A673 (cell line): ENCODE data around the gene DUSP14. TPM values are rescaled to one million over a fixed set of nuclear protein-coding genes. Genes with fewer than 3 reads are reported as not detected.

Experiments
- BruUV-seq: library from RNA; stranded (reverse); fragments of 400-500 nt; replicated peaks from 2 replicates; lab custom pipeline; 2021; lab: Mats Ljungman, UMichigan
- CTCF ChIA-PET: fragments of 300-600 bp; sonication (Branson Sonifier 250); formaldehyde crosslinking; loops from one replicate; lab custom pipeline; 2022; ENCODE audit warnings: antibody characterized with exemption; lab: Charles Lee
- POLR2A ChIA-PET: fragments of 300-600 bp; sonication (Branson Sonifier 250); formaldehyde crosslinking; loops from one replicate; lab custom pipeline; 2022; ENCODE audit warnings: antibody characterized with exemption; ENCODE audit not compliant: low non-redundant PET; lab: Charles Lee
- DNase-seq: peaks from one replicate; pipeline ENCODE4 v3.0.0-alpha.2; 2015; ENCODE audit warnings: low spot score
- H3K27ac ChIP-seq: fragments of 200-600 bp; sonication (generic); 2 replicates; pipeline ENCODE4 v1.5.1; 2016; ENCODE audit warnings: mixed run types, low read depth, mild to moderate bottlenecking, mixed read lengths, antibody characterized with exemption, low read length; ENCODE audit not compliant: poor library complexity, severe bottlenecking
- H3K27me3 ChIP-seq: fragments of 200-600 bp; sonication (generic); replicated peaks from 2 replicates; pipeline ENCODE4 v1.6.1; 2017; ENCODE audit warnings: mixed run types, low read depth, mild to moderate bottlenecking, mixed read lengths, antibody characterized with exemption, low read length; ENCODE audit not compliant: insufficient read depth, poor library complexity
- H3K36me3 ChIP-seq: fragments of 200-600 bp; sonication (generic); 2 replicates; pipeline ENCODE4 v1.6.1; 2016; ENCODE audit warnings: mixed run types, mild to moderate bottlenecking, mixed read lengths, antibody characterized with exemption, low read length; ENCODE audit not compliant: insufficient read depth, poor library complexity, severe bottlenecking
- H3K4me1 ChIP-seq: fragments of 200-600 bp; sonication (generic); 2 replicates; pipeline ENCODE4 v1.6.1; 2017; ENCODE audit warnings: mixed run types, mild to moderate bottlenecking, mixed read lengths, antibody characterized with exemption, low read length; ENCODE audit not compliant: insufficient read depth, poor library complexity, severe bottlenecking
- H3K4me3 ChIP-seq: fragments of 200-600 bp; sonication (generic); 2 replicates; pipeline ENCODE4 v1.5.1; 2016; ENCODE audit warnings: low read depth, mixed run types, mild to moderate bottlenecking, mixed read lengths, low read length; ENCODE audit not compliant: poor library complexity, severe bottlenecking
- H3K9me3 ChIP-seq: fragments of 200-600 bp; sonication (generic); 2 replicates; pipeline ENCODE4 v1.6.1; 2016; ENCODE audit warnings: mixed run types, low read depth, mild to moderate bottlenecking, mixed read lengths, antibody characterized with exemption, low read length; ENCODE audit not compliant: poor library complexity, severe bottlenecking
- CTCF ChIP-seq: fragments of 300-800, 200-600 bp; sonication (generic); conservative IDR thresholded peaks from 2 replicates; pipeline ENCODE4 v1.5.1; 2017; ENCODE audit warnings: low read depth, mild to moderate bottlenecking, antibody characterized with exemption, low read length, moderate library complexity, mixed read lengths
- EZH2 ChIP-seq: fragments of 200-600 bp; sonication (generic); IDR thresholded peaks from 2 replicates; pipeline ENCODE4 v1.6.1; 2017; ENCODE audit warnings: borderline replicate concordance, low read depth, mild to moderate bottlenecking, mixed read lengths, antibody characterized with exemption, low read length; ENCODE audit not compliant: poor library complexity, severe bottlenecking
- intact Hi-C: fragments of 100-400 bp; cut with micrococcal nuclease; formaldehyde crosslinking; loops from one replicate; pipeline ENCODE4 v1.10.0; 2022; ENCODE audit not compliant: unreplicated experiment
- total RNA-seq: library from RNA; stranded (reverse); gene quantifications from 2 replicates; pipeline ENCODE4 v1.2.3, GENCODE V29; 2021

The DUSP14 gene
- total RNA-seq, 1 experiment from 2014 or later = 13.8 TPM

GRCh38 chr17:37517881-37518280, 28.2 kb downstream of the DUSP14 start:
- ChIA-PET POLR2A (no interaction called here), CTCF (no interaction called here)
- intact Hi-C loops = no loop called here
- no peak for DNase-seq
- Histone ChIP-seq H3K9me3 (no peaks in the 10 kb centered on the region), H3K36me3 (peaks cover 3% of the 10 kb centered on the region), H3K27me3 (no peaks in the 10 kb centered on the region), H3K4me3 (no peak overlapping the region), H3K4me1 (no peaks in the 10 kb centered on the region), H3K27ac (no peak overlapping the region)
- no peak for TF ChIP-seq EZH2
- no peak for TF ChIP-seq CTCF
- no TSS peak for BruUV-seq

GRCh38 chr17:37518826-37519225, 29.1 kb downstream of the DUSP14 start:
- CTCF ChIA-PET = no interaction called here
- BruUV-seq = no TSS peak
- no peaks in the 10 kb centered on the region for H3K4me1 ChIP-seq
- H3K36me3 ChIP-seq = peaks cover 3% of the 10 kb centered on the region
- H3K9me3 ChIP-seq = no peaks in the 10 kb centered on the region
- TF ChIP-seq CTCF = no peak
- no peak for TF ChIP-seq EZH2
- DNase-seq = no peak
- intact Hi-C loops = no loop called here
- no peaks in the 10 kb centered on the region for H3K27me3 ChIP-seq
- H3K4me3 ChIP-seq = no peak overlapping the region
- no peak overlapping the region for H3K27ac ChIP-seq
- POLR2A ChIA-PET = no interaction called here

GRCh38 chr17:37519251-37519985, 29.7 kb downstream of the DUSP14 start:
- intact Hi-C loops = no loop called here
- no peaks in the 10 kb centered on the region for H3K4me1 ChIP-seq
- DNase-seq = no peak
- POLR2A ChIA-PET = no interaction called here
- H3K4me3 ChIP-seq = no peak overlapping the region
- H3K36me3 ChIP-seq = peaks cover 3% of the 10 kb centered on the region
- BruUV-seq = no TSS peak
- TF ChIP-seq CTCF (no peak), EZH2 (no peak)
- no peaks in the 10 kb centered on the region for H3K27me3 ChIP-seq
- CTCF ChIA-PET = no interaction called here
- no peak overlapping the region for H3K27ac ChIP-seq
- no peaks in the 10 kb centered on the region for H3K9me3 ChIP-seq
